T-helper 17 cell (primary cell): Measurements from ENCODE around the gene F2RL2. TPM values are rescaled to one million over a fixed set of nuclear protein-coding genes. Genes with fewer than 3 reads are reported as not detected.

Experiments used
- total RNA-seq, 4 donors: library from RNA in 2 of 4; stranded (reverse) in 2 of 4; gene quantifications; one replicate each; pipeline ENCODE4 v1.2.3 and lab custom pipeline; 2022 to 2026

F2RL2 gene
- total RNA-seq, 2 donors from 2014 or later = not detected

Other genes with a start within 250 kb of the F2RL2 start
- 100 to 1,000 TPM; 117 to 134 TPM for gene IQGAP2, start 220.1 kb downstream of the F2RL2 start, total RNA-seq
- gene F2R, start 92.7 kb upstream of the F2RL2 start, total RNA-seq = 10 to 100 TPM in 1 of 2 donors, 1 to 10 TPM in 1; 3.6 to 20.4 TPM
- gene F2RL1, start 195.6 kb upstream of the F2RL2 start, total RNA-seq = 1 to 10 TPM in 1 of 2 donors, under 1 TPM in 1; 0.94 to 1.1 TPM
- gene S100Z, start 226.6 kb upstream of the F2RL2 start, total RNA-seq = 1 to 10 TPM; 1.2 to 1.5 TPM